ENCODE results near the gene CAMK2A. TPM values are rescaled to one million over a fixed set of nuclear protein-coding genes. Genes with fewer than 3 reads are reported as not detected.
A peak's percentile ranks its signal among the peaks of the same experiment; 100 is the strongest.

CAMK2A gene
- total and polyA plus RNA-seq, 11 donors = 3.2 to 26.0 (median 15.2) TPM

- peaks cover 0 to 11% (median 6%) of the 10 kb centered on the region in 12 donors for H3K4me1 ChIP-seq
- DNase-seq (no peak), ATAC-seq (peak in 2 of 4 donors; percentile 19 to 24)
- TF ChIP-seq CTCF (IDR thresholded peaks at IDR 0.05) = no peak
- no peak for TF ChIP-seq POLR2A (IDR thresholded peaks at IDR 0.05)
- no peaks in the 10 kb centered on the region for H3K36me3 ChIP-seq
- no peaks in the 10 kb centered on the region for H3K27me3 ChIP-seq
- intact Hi-C loops (cut with DNase I) = no loop called here
- H3K4me3 ChIP-seq = no peak overlapping the region
- no peak overlapping the region for H3K27ac ChIP-seq
- WGBS, 4 donors = 81 to 88% (median 86%) methylated on average over 11 of the region's 11 CpGs
- peaks cover 0 to 3% (median 0%) of the 10 kb centered on the region in 12 donors for H3K9me3 ChIP-seq
These were observed 27.8 kb upstream of the CAMK2A start for GRCh38 chr5:150317048-150318003.

DNA sequence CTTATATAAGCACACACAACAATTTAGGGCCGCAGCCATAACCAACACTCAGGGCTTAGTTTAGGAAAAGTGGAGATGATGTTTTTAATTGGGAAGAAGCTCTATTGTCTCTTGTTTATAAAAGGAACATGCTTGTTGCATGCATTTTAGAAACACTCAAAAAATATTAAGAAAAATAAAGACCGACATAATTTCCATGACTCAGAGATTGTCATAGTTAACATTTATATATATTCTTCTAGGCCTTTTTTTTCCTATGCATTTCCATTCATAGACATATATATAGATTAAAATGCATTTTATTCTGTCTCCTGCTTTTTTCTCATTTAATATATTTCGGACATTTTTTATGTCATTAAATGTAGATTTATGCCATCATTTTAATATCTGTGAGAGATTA, 26.7 kb upstream of the CAMK2A start:
- Histone ChIP-seq H3K9me3 (no peaks in the 10 kb centered on the region), H3K4me1 (peaks cover 0 to 11% (median 6%) of the 10 kb centered on the region in 12 donors), H3K4me3 (no peak overlapping the region), H3K36me3 (no peaks in the 10 kb centered on the region), H3K27me3 (no peaks in the 10 kb centered on the region), H3K27ac (no peak overlapping the region)
- WGBS, 4 donors = 94 to 96% (median 95%) methylated on average over 3 of the region's 3 CpGs
- TF ChIP-seq POLR2A (IDR thresholded peaks at IDR 0.05) (no peak), CTCF (IDR thresholded peaks at IDR 0.05) (no peak)
- DNase-seq = no peak
- ATAC-seq = no peak
- intact Hi-C loops (cut with DNase I) = no loop called here

- intact Hi-C loops (cut with DNase I) = no loop called here
- Histone ChIP-seq H3K9me3 (no peaks in the 10 kb centered on the region), H3K36me3 (no peaks in the 10 kb centered on the region), H3K27ac (no peak overlapping the region), H3K4me3 (no peak overlapping the region), H3K27me3 (no peaks in the 10 kb centered on the region), H3K4me1 (peaks cover 0 to 8% (median 4%) of the 10 kb centered on the region in 12 donors)
- DNase-seq = no peak
- TF ChIP-seq POLR2A (IDR thresholded peaks at IDR 0.05) = no peak
- no peak for TF ChIP-seq CTCF (IDR thresholded peaks at IDR 0.05)
- ATAC-seq = no peak
- 89 to 94% (median 92%) methylated on average over 4 of the region's 4 CpGs for whole genome bisulfite sequencing, 4 donors
These were observed 25.7 kb upstream of the CAMK2A start for GRCh38 chr5:150315245-150315644.

DNA sequence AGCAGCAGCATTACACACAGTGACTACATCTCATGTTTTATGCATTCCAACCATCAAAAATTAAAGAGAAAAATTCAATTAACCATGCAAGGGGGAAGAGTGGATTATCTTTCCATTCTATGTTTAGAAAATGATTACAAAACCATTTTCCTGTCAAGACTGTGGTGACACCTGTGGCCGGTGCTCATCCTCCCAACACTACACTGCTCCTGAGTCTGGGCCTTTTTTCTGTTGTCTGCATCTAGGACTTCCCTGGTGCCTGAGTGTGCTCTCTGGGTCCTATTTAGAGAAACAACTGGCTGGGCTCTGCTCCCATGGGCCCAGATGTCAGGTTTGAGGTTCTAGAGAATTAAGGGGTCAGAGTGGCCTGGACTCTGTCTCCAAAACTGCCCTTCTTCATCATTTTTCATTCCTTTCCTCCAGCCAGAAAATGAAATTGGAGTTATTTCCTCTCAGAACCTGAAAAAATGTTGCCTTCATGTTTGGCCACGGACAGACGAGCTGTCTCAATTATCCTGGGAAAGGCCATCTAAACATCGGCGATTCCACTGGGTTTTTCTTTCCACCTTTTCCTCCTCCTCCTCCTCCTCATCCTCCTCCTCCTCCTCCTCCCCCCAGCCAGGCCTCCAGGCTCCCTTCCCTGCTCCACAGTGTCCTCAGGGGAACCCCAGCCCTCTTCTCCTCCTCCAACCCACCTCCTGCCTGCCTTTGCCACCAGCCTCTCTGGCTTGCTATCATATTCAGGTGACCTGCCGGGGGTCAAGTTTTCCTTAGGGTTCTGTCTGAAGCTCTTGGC, 24.5 kb upstream of the CAMK2A start:
- Histone ChIP-seq H3K27me3 (no peaks in the 10 kb centered on the region), H3K4me3 (no peak overlapping the region), H3K36me3 (no peaks in the 10 kb centered on the region), H3K9me3 (no peaks in the 10 kb centered on the region), H3K27ac (no peak overlapping the region), H3K4me1 (no peaks in the 10 kb centered on the region)
- WGBS, 4 donors = 46 to 74% (median 63%) methylated on average over 6 of the region's 6 CpGs
- DNase-seq (no peak), ATAC-seq (no peak)
- intact Hi-C loops (cut with DNase I) = no loop called here
- no peak for TF ChIP-seq CTCF (IDR thresholded peaks at IDR 0.05)
- TF ChIP-seq POLR2A (IDR thresholded peaks at IDR 0.05) = no peak
